LNCaP clone FGC (cell line): ENCODE measurements around the gene PLOD3.
A peak's percentile ranks its signal among the peaks of the same experiment; 100 is the strongest.

ENCODE experiments used
- DNase-seq: peaks from one replicate; pipeline ENCODE4 v3.0.0-alpha.2; 2011; ENCODE audit warnings: low read depth
- H3K4me3 ChIP-seq: 2 replicates; pipeline ENCODE4 v1.5.1; 2011; ENCODE audit warnings: mild to moderate bottlenecking, low read depth, low read length, control low read depth
- TF ChIP-seq, protein P1 (sequence below): IDR thresholded peaks from 2 replicates; pipeline ENCODE4 v1.5.1; 2012; ENCODE audit warnings: mild to moderate bottlenecking; ENCODE audit not compliant: control insufficient read depth, insufficient read depth; ENCODE audit errors: extremely low read depth

PLOD3 gene

DNA sequence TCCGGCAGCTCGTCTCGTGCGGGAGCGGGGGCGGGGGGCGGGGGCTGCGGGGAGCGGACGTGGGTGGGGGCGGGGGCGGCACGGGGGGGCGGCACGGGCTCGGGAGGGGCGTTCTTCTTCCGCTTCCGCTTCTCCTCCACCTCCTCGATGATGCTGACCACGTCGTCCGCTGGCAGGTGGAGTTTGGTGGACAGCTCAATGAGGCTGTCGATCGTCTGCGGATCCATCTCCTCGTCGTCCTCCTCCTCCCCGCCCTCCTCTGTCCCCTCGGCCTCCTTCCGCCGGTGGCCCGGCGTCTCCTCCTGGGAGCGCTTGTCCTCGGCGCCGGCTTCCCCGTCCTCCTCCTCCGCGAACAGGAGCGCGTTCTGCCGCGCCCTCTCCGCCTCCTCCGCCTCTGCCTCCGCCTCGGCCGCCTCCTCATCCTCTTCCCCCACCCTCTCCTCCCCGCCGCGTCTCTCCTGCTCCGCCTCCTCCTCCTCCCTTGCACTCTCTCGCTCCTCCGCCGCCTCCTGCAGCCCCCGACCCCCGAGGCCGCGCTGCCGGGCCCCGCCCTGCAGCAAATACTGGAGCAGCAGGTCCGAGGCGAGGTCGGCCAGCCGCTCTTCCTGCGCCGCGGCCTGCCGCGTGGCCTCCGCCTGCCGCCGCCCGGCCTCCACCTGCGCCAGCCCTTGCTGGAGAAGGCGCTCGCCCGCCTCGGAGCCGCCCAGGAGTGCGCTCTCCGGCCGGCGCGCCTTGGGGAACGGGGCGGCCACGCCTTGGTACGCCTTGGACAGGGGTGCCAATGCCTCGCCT lies 53.9 kb downstream of the PLOD3 start:
- DNase-seq, result no peak
- TF ChIP-seq, protein P1, sequence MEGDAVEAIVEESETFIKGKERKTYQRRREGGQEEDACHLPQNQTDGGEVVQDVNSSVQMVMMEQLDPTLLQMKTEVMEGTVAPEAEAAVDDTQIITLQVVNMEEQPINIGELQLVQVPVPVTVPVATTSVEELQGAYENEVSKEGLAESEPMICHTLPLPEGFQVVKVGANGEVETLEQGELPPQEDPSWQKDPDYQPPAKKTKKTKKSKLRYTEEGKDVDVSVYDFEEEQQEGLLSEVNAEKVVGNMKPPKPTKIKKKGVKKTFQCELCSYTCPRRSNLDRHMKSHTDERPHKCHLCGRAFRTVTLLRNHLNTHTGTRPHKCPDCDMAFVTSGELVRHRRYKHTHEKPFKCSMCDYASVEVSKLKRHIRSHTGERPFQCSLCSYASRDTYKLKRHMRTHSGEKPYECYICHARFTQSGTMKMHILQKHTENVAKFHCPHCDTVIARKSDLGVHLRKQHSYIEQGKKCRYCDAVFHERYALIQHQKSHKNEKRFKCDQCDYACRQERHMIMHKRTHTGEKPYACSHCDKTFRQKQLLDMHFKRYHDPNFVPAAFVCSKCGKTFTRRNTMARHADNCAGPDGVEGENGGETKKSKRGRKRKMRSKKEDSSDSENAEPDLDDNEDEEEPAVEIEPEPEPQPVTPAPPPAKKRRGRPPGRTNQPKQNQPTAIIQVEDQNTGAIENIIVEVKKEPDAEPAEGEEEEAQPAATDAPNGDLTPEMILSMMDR, result no peak
- peak overlapping the region; percentile 51 for H3K4me3 ChIP-seq

GRCh38 chr7:101162551-101163278 lies 54.7 kb downstream of the PLOD3 start:
- peak overlapping the region; percentile 51 for H3K4me3 ChIP-seq
- TF ChIP-seq, protein P1, result peak; percentile 17; the same call in 1 of the 2 replicates
- no peak for DNase-seq

- no peak overlapping the region for H3K4me3 ChIP-seq
- DNase-seq, result no peak
- TF ChIP-seq, protein P1, result no peak
Measured at GRCh38 chr7:101161692-101162471, 55.5 kb downstream of the PLOD3 start.

- TF ChIP-seq, protein P1, result no peak
- DNase-seq, result no peak
- H3K4me3 ChIP-seq, result no peak overlapping the region
Measured at GRCh38 chr7:101160910-101161309, 56.5 kb downstream of the PLOD3 start.

DNA sequence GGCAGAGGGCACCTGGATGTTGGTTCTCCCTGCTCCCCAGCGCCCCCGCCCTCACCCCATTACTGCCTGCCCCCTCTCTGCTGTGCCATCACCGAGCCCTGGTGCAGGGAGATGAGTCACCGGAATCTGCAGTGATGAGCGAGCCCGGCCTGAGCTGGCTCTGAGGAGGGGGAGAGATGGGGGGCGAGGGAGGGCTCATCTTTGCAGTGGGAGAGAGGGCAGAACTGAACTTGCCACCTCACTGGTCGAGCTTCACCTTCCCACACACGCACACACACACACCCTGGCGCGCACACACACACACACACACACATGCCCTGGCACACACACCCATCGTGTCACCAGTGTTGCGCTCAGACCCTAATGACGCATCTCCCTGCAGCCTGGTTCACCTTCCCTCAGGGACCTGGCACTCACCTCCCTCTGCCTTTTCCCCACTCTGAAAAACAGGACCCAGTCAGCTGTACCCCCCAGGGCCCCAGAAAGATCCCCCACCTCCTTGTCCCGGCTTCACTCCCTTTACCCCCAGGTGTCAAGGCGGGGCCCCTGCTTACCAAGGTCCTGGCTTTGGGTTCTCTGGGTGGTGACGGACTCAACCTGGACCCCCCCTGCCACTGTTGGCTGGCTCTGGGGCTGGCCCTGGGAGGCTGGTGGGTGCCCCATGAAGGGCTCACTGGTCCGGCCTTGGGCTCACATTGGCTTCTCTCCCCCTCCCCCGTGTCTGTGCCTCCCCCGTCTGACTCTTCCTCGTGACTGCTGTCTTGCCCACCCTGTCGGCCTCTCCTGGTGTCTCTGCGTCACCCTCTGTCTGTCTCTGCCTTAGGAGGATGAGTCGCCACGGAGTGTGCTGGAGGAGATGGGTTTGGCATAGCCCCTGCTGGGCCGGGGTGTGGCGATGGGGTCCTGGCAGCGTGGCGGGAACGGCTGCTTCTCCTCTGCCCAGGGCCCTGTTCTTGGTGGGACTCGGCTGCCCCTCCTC lies 57.4 kb downstream of the PLOD3 start:
- TF ChIP-seq, protein P1, result no peak
- no peak overlapping the region for H3K4me3 ChIP-seq
- DNase-seq, result no peak
